Anterior cingulate cortex (tissue), 58 donors: ENCODE data around the gene TAF3.

Experiments used
- DNase-seq, 58 donors: peaks; one replicate each; lab custom pipeline; 2025; lab: John Stamatoyannopoulos, UW

TAF3 gene

DNA sequence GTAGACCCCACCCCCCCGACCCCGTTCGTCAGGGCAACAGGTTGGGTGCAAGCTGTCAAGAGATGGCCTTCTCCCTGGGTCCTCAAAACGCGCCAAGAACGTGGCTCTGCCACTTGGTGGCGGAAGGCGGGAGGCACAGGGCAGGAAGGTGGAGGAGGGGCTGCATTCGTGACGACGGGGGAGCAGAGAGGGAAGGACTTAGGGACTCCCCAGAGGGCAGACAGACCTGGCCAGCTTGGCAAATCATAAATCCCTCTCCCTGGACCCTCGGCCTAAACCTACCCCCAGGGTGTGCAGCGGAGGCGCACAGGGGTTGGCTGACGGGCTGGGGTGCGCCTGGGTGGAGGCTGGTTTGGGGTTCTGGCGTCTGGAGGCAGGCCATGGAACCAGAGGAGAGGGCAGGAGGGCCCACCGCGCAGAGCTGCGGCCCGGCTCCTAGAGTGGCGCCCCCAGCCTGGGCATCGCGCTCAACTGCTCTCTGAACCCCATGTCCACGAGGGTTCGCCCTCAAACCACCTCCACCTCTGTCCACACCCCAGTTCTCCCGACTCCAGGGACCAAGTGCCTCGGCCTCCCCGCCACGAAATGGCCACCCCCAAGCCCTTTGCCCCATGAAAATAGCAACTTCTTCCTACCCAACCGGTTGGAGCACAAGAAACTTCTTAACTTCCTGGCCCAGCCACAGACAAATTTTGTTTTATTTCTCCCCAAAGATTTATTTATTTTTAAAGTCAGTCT lies 225.4 kb downstream of the TAF3 start:
- DNase-seq = no peak

DNA sequence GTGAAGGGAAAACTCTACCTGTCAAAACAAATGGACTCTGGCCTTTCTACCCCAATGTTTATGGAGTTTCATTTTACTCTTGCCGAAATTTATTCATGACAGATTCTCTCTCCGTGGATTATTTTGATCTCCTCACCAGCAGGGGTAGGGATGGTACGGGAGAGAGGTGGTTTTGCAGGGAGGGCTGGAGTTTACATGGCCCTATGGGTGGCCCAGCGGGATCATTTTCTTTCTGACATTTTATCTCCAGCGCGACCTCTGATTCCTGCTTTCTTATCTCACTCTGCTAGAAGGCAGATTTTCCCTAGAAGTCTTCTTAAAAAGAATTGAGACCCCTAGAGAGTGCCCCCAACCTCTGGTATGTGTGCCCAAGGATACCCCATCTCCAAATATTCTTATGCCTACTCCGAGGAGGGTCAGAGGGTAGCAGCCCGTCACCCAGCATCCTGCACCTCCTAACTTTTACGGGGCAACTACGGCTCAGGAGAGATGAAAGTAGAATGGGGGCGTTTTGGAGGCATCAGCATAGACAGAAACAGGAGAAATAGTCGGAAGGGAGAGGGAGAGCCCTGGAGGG lies 226.1 kb downstream of the TAF3 start:
- no peak for DNase-seq

DNA sequence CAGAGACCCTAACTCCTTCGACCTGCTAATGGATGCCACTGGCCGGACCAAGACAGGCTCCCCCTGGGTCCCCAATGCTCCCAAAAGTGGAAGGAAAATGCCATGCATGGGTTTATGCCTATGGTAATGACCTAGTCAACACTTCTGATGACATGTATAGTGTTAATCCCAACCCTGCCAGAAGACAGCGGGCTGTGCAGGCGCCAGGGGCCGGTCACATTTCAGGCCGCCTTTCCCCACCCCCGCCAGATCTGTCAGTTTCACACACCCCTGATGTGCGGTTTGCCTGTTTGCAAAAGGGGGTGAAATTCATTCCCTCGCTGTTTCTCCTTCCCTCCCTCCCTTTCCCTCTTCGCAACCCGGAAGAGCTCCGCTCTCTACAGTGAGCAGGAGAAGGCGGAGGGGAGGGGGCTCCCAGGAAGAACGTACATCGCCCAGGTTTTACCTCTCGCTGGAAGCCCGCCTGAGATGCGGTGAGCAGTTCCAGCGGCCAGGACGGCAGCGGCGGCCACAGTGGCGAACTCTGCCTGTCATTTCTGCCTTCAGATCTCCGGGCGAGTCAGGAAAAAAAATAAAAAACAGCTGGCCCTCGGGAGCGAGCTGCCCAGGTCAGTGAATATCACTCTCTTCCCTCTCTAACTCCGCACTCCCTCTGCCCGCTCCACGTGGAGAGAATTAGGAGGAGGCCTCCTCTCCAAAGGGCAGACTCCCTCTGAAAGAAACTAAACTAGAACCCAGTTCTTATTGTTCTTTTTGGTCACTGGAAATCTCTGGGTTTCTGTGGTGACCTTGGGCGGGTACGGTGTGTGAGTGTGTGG lies 226.8 kb downstream of the TAF3 start:
- DNase-seq = no peak

DNA sequence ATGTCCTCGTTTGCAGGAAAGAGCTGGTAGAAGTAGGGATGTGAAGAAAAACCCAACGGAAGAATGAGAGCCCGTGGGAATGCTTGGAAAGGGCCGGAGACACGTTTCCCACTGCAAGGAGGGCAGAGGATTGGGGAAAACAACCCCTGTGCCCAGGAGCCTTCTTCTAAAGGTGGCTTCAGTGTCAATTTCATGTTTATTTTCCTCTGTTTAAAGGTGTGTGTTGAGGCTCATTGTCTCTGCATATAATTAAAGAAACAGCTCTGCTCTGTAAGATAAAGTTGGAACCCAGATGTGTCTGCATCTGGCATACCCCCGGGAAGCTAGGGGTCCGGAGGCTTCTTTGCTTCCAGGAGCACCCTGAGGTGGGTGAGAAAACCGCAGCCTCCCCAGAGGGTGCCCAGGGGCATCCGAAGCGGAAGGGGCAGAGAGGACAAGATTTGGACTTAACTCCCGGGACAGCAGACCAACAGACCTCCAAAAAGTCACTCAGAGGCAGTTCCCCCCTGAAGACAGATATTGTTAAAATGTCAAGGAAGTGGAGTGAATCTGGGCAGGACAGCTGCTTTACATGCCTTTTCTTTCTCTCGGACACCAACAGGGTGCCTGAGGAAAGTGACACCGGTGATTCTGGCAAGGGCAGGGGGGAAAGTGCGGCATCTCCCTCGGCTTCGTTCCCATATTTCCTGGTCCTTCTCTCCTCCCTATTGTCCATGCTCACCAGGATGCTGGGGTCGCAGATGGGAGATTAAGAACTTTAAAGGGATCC lies 227.6 kb downstream of the TAF3 start:
- no peak for DNase-seq

DNA sequence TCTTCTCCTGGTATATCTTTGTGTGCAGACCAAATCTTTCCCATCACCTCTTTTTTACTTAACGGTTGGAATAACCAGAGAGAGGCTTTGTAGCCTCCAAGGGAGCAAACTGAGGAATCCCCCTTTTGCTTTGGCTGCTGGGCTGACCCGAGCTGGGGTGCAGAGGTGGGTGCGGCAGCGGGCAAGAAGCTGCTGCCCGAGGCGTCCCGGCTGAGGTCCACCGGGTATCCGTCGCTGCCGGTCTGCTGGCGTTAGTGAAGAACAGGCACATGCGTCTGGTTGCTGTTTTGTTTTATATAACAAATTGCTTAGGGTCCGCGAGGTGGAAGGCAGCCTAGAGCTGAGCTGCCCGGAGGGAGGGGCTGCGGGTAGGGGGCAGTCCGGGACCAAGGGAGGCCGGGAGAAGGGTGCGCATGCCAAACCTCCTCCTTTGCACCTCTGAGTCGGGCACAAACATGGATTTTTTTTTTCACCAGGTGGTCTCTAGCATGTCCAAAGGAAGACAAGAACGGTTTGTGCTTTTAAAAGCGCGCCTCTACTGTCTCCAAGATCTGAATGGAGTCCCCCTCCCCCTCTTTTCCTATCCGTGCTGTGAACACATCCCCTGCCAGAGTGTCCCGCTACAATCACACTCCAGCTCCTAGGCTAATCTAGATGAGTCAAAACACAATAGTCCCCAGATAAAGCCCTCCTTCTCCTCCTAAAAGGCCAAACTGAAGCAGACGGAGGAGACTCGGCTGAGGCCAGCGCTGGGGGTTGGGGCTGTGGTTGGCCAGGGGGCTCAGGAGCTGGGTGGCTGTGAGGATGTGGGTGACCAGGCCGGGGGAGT lies 229.4 kb downstream of the TAF3 start:
- DNase-seq = no peak

DNA sequence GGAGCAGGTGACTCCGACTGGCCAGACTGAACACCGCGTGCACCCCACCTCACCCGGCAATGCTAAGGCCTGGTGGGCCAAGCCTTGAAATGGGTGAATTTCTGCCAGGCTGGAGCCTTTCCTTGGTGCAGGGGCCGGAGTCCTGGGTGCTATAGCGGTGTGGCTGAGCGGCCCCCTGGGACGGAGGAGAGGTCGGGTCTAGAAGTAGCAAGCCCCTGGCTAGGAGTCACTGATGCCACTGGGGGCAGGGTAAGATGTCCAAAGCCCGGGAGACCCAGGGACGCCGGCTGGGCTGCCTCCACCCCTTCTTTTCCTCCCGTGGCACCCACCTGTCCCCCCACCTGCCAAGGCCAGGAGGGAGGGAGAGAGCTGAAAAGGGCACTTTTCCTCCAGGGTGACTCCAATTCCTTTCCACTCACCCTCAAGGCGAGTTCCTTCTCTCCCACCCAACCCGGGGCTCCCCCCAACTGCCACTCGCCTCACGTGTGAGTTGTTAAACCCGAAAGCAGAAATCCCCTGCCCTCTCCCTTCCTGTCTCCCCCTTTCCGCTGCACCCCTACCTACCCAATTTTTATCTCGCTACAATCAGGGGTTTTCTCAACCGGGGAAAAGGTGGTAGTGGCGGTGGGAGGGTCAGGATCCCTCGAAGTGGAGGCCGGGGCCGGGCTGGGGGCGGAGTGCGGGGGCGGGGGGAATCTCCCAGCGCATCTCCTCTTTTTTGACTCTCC lies 230.1 kb downstream of the TAF3 start:
- no peak for DNase-seq

DNA sequence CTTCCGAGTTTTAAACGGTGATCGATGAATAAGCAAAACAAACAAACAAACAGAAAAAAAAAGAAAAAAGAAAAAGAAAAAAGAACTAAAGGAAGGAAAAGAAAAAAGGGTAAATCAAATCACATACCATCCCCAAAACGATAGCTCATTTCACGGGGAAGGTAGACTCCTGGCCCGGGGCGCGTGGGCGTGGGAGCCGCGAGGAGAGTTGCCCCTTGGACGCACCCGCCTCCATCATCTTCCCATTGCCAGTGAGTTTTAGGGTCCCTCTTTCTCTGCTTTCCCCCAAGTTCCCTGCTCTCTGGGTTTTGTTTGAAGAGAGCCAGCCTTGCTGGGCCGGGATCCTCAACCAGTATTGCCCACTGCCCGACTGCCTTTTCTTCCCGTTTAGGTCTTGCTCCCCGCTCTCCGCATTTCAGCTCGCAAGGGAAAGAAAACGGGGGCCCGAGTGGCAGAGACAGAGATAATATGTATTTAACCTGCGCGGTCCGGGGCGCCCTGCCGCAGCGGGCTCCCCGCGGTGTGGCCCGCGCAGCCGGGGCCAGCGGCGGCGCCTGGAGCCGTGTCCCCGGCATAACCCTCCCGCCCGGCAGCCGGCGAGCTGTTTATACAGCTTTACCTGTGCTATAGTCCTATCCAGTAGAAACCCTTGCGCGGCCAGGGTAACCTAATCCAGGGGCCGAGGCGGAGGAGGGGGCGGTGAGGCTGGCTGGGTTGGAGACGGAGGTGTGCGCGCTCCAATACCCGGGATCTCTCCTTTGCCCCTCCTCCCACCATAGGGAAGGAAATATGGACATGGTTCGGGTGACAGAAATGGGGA lies 230.9 kb downstream of the TAF3 start:
- DNase-seq = no peak

DNA sequence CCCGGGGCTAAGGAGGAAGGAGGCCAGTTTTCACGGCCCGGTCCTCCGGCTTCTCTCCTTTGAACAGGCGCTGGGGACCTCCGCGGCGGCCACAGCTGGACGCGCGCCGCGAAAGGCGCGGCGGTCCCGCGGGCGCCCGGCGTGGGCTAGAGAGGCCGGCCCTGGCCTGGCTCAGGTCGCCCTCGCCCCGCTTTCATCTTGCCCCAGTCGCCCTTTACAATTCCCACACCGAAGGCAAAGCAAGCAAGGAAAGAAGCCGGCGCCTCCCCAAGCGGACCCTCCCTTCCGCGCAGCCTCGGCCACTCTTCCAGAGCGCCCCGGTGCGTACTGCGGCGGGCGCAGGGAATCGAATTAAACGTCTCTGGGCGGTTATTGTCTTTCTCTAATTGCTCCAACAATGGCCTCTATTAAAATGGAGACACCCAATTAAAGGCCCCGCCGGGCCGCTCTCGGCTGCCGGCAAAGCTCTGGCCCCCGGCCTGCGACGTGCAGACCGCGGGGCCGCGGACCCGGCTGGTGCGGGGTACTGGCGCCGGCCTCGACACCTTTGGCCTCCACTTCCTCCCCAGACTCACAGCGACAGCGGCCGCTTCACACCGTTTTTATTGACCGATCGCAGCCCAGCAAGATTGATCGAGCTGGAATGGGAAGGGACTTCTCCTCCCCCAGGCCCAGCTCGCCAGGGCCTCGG lies 231.7 kb downstream of the TAF3 start:
- DNase-seq = no peak

DNA sequence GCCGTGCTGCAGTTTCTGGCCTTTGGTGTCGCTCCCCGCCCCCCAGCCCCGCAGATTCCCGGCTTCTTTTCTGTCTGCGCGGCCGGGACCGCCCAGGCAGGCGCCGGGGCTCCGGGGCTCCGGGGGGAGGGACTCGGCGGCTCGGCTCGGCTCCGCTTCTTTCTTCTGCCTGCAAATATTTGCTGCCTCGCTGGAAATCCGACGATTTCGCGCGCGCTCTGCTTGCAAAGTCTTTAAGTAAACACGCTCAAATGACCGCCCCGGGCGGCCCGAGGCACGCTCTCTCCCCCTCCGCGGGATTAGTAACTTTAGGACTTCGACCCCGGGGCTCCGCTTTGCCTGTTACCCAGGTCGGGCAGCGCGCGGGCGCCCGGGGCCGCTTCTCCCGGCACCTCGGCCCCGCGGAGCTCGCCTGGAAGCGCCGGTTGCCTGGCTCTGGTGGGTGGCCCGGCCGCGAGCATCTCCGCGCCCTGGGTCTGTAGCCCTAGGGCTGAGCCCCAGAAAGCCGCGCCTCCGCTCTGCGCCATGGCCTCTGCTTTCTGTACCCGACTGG lies 232.3 kb downstream of the TAF3 start:
- no peak for DNase-seq

DNA sequence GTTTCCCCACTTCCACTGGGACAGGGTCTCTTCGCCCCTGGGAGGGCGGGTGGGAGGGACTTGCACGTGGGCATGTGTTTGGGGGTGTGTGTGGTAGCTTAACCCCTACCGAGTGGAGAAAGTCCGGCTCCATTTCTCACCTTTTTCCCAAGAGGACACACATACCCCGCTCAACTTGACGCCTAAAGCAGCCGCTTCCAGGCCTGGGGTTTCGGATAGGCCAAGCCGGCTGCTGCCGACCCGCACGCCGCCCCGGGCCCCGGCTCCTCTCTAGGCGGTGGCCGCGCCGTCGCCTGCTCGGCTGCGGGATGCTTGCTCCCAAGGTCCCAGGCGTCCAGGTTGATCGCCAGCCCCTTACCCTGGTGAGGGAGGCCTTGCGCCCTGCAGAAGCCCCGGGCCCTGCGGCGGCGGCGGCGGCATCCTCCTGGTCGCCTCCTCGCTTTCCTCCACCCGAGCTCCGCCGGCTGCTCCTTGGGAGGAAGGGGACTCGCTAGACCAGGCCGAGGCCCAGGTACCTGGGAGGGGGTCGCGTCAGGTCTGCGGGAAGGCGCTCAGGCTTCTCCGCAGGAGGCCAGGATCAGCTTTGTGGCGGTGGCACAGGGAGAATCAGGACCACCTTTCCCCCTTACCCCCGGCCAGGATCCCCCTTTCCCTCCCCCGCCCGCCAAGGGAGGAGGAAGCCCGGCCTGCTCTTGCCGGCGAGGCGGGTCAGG lies 233.0 kb downstream of the TAF3 start:
- DNase-seq = no peak

DNA sequence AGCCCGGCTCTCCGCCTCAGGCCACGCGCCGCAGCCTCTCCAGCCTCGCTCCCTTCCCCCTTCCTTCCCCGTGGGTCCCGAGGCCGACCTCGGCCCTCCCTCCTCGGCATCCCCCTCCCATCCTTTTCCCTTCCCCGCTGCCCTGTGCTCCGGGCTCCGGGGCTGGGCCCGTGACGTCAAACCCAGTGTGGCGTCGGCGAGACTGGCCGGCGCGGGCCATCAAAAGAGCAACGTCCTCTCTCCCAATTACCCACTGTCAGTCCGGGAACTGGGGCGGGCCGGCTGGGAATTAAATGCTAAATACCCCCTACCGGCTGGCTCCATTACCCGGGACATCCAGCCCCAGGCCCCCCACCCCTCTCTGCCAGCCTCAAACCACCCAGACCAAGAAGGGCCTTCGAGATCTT lies 233.5 kb downstream of the TAF3 start:
- no peak for DNase-seq

DNA sequence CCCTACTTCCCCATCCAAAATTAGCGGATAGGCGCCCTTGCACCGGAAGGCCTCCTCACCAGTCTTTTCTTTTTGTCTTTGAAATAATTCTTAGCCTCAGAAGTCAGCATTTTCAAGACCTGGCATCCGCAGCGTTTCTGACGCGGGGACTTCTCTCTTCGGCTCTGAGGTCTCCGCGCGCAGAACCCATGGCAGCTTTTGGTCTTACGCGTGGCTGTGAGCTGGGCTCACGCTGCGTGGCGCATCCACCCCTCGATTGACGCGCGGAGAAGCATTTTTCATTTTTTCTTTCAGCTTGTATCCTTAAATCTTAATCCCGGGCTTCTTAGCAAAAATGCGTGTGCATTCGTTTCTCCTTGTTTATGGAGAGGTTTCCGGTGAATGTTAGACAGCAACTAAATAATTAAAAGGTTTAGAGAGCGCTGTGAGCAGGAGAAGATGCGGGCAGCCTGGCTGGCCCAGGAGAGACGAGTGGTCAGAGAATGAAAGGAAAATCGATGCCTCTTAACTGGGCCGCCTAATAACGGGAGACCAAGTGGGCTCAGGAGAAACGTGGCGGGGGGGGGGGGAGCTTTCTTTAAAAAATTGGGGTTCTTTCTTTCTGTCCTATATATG lies 234.1 kb downstream of the TAF3 start:
- no peak for DNase-seq

DNA sequence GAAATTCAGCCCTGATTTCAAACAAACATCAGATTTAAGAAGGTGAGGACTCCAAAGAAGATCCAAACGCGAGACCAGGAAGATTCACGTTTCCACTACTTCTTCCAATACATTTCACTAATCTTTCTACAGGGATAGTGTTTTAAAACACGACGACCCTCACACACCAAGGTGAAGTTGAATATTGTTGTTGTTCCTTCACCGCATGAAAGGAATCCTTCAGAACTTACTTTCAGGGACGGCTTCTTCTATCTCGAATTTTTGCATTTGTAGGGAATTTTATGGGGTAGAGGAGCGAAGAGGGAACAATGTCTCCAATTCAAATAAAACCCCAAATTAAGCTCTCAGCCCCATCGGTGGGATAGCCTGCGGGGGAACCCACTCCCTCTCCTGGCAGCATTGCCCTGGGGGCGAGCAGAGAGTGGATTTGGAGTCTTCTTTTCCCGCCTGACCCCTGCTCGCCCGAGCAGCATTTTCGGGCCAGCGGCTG lies 234.7 kb downstream of the TAF3 start:
- DNase-seq = no peak

DNA sequence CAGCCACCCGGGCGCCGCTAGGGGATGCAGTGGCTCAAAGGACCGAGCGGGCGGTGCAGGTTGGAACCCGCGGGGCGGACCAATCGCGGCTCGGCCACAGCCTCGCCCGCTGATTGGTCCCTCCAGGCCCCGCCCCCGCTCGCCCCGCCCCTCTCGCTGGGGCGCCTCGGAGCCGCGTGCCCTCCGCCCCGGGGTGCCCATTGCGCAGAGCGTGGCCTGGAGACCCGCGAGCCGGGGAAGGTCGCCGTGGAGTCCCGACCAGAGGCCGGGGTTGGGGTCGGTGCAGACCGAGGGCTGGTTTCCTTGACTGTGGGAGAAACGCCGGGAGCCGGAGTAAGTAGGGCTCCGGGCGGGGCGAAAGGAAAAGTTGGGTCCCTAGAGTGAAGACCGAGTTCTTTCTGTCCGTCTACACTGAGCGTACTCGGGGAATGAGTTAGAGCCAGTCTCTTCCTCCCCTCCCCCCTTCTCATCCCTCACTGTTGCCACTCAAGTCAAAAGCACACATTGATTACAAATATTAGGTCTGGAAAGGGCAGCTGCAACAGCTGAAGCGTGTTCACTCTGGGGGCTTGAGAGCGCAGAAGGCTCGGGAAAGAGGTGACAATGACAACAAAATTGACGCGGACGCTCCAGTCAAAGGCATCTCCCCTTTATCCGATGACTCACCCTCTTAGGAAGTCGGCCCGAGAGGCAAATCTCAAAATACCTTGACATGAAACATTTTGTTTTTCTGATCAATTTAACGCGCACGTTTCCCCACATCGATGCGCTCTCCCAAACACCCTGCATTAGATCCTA lies 235.3 kb downstream of the TAF3 start:
- peak in 33 of 58 donors; percentile 3 to 49 (median 25) for DNase-seq

DNA sequence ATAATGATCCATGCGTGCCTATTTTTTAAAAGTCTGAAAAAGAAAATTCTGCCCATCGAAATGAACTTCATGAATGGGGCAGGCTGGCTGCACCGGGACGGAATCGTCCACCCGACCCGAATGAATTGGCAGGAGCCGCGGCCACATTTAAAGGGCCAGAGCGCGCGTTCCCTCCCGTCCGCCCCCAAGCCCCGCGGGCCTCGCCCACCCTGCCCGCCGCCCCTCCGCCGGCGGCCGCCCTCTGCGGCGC lies 235.9 kb downstream of the TAF3 start:
- no peak for DNase-seq
